GM21390 (cell line): ENCODE results near the gene GPX8.
A peak's percentile ranks its signal among the peaks of the same experiment; 100 is the strongest.

Source experiments
- ATAC-seq: cut with Tn5 transposase; IDR thresholded peaks from one replicate; pipeline ENCODE4 v1.9.1; 2021; ENCODE audit not compliant: unreplicated experiment

The GPX8 gene

DNA sequence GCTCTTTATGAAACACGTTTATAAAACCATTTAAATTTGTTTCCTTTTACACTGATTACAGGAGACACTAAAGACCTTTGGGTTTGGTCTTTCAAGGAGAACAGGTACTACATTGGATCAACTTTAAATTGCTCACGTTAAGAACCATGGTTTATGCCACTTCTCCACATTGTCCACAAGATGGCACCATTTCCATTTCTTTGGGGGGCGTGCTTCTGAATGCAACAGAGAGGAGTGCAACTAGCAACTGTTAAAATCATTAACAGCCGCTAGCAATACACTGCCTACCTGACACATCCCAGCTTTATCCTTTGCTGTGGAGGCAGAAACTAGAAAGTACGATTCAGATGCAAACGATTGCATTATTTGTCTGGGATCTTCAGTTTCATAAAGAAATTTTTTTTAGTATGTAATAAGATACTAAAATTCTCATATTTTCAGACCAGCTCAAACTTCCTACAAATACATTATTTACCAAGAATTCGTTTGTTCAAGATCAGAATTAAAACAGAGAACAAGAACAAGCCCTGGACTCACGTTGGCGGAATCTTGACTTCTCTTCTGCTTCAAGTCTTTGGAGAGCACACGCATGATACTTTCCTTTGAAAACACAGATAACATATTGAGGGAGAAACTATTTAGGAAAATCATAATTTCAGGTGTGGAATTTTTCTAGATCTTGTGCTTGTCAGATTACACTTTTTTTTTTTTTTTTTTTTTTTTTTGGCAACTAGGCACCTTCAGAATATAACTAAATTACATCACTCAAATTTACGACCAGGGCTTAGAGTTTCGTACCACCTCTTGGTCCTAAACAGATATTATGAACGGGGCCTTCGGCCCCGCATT, 12.3 kb downstream of the GPX8 start:
- ATAC-seq, result peak; percentile 63

DNA sequence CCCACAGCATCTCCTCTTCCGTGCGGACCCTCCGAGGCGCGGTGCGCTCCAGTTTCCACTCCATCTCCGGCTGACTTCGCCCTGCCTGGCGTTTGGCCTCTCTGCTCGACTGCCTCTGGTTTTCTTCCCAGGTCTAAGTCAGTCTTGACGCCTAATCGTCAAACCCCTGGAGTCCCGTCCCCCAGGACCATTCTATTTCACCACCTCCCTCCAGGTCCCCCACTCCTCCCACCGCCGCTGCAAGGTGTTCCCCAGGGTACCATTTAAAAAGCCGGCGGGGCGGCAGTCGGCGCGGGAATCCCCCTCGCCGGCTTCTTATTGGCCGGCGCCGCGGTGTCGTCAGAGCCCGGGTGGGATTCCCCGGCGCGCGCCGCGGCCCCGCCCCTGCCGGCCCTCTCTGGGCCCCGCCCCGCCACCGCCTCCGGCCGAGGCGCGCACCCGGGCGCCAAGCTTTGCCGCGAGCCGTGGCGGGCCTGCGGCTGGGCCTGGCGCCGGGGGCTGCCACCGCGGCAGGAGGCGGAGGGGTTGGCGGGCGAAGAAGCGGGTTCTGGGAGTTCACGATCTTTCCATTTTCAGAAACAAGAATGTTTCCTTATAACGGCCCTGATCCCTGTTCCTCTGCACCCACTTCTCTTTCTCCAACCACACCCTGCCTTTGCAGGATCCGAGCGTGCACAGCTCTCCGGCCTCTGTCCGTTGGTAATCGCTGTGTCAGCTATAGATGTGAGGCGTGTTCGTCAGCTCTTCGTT, 13.1 kb downstream of the GPX8 start, which contains the start of gene CDC20B:
TSS of gene CDC20B (minus strand) at position 241 of the 750 bp plus-strand sequence. CDS start at position 64, 177 bp downstream.
- ATAC-seq, result peak; percentile 89

DNA sequence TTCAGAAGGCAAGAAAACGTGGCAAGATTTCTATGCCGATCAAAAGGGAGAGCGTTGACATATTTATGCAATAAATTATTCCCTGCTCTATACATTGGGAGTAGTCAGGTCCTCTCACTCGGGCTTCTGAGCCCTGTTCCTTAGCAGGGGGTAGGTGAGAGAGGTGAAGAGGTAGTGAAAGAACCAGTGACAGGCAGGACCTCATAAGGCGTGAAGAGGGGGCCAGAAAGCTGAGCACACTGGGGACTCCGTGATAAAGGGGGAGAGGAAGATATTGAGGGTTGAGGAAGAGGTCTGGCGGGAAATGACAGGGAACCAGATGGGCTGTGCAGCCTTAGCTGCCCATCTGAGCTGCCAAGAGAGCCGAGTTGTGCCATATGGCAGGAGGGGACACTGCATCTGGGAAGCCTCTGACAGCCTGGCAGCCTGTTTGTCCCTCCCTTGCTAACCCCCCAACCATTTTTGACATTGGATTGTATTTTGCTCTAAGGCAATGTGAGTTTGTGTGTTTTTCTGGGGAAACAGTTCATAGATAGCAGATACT, 13.8 kb downstream of the GPX8 start:
- peak; percentile 8 for ATAC-seq

DNA sequence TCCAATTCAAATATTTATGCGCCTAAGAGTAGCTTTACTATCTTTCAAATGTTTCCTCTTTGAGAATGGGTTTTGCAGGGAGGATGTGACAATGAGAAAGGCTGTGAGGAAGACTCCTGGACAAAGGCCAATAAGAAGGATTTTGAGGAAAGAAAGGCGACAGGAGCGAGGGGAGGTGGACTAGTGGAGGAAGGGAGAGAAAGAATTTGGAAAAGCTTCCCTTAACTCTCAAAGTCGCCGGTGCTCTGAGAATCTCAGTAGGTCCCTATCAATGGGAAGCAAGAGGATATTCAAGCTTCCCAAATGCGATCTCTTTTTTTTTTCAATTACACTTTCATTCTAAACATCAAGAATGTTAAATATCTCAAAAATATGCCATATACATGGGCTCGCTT, 15.8 kb downstream of the GPX8 start:
- no peak for ATAC-seq

DNA sequence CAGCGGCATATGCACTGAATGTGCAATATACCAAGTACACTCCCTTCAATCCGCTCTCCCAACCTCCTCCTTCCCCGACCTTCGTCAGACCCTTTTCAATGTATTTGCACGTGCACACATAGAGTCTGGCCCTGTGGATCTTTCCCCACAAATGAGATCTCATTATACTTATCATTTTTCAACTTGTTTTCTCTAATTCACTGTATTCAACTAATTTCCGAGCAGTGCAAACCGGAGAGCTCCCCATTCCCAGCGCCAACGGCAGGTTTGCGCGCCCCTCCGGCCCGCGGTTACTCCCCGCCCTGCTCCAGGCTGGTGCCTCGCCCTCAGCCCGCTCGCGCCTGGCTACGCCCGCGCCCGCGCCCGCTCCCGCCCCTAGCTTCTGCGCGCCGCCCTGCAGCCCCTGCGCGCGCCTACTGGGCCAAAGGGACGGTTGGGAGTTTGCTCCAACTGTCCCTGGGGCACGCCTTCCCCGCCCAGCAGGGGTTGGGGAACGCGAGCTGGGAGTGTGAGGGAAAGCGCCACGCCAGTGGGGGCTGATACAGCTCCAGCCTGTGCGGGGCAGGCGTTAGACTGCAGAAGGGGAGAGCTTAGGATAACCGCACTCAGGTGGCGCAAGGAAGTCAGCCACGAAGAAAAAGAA, 16.3 kb downstream of the GPX8 start:
- ATAC-seq, result no peak

DNA sequence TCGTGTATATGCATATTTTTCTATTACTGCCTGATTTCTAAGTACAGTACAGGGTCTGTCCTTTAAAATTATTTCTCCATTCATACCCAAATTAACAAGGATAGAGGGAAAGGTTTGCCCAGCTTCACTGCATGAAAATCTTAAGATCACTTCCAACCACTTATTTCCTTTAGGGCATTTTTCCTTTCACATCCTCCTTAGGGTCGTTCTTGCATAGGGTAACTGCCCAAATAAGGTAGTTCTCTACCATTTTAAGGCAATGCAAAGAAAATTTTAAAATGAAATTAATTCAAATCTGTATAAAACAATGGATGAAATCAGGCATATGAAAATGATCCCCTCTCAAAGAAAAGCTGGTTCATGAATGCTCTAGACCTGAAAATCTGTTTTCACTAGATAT, 17.1 kb downstream of the GPX8 start:
- no peak for ATAC-seq

DNA sequence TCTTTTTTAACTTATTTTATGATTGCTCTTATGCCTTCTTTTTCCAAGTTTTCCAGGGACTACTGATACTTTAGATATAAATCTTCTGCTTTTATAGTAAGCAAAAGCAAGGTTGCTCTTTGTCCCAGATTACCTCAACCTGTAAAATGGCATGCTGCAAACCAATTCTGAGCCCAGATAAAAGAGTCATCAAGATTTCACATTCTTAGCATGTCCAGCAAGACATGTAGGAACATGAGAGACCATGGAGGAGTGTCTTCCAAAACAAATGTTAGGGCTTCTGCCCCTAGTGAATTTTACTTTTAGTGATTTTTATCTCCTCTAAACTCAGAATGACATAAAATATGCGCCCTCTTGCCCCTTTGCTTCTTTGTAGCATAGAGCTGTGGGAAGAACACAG, 20.0 kb downstream of the GPX8 start:
- ATAC-seq, result no peak

DNA sequence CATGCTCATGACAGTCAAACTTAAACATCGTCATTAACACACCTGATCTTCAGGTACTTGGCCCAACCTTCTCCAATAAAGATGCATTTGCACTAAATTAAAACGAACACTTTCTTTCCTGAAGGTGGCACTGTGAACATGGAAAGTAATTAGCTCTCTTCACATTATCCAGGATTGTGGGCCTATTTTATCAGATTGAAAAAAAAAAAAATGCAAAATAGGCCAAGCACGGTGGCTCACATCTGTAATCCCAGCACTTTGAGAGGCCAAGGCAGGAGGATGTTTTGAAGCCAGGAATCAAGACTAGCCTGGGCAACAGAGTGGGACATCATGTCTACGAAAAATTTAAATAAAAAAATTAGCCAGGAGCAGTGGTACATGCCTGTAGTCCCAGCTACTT, 27.4 kb downstream of the GPX8 start:
- no peak for ATAC-seq

DNA sequence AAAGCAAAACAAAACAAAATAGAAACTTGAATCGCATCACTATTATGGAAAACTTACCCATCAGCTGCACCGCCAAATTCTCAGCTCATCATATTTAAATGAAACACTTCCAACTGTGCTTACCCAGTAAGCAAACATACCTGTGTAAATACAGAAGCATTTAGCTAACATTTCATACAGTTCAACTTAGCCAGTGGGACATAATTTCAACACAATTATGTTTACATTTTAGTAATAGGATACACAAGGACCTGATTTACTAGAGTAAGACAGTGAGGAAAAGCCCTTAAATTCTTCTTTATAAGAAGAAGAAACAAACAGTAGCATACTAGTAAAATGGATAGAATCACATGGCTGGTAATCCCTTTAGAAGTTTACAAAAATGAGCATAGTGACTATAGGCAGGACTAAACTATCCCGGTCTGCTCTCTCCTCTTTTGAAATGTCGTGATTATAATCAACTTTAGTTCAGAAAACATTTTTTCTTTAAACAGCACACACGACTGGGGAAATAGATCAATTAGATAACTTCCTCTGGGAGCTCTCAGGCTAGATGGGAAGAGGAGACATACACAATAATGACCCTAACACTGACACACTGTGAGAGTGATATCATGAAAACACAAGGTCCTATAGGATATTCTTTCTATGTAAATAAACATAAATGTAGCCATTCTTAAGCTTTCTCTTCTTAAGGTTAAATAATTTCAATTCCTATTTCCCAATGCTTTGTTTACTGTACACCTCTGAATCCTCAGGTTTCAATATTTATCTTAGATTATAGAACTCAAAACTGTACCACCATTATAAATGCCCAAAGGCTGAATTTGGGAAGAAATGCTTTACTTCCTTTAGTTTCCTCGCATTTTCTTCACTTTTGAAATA, 28.9 kb downstream of the GPX8 start:
- ATAC-seq, result no peak

DNA sequence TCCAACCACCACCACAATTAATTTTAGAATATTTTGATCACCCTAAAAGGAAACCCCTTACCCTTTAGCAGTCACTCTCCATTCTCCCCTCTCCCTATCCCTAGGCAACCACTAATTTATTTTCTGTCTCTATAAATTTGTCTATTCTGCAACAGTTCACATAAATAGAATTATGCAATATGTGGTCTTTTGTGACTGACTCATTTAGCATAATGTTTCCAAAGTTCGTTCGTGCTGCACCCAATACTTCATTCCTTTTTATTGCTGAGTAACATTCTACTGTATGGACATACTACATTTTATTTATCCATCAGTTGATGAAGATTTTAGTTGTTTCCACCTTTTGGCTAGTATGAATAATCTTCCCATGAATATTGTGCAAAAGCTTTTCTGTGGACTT, 31.2 kb downstream of the GPX8 start:
- no peak for ATAC-seq

DNA sequence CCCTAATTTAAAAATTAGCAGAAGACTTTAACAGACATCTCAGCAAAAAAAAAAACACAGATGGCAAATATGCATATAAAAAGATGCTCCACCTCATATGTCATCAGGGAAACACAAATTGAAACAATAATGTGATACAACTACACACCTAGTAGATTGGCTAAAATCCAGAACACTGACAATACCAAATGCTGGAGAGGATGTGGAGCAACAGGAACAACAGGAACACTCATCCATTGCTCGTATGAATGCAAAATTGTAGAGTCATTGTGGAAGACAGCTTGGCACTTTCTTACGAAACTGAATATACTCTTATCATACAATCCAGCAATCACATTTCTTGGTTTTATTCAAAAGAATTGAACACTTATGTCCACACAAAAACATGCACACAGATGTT, 45.0 kb downstream of the GPX8 start:
- ATAC-seq, result no peak

DNA sequence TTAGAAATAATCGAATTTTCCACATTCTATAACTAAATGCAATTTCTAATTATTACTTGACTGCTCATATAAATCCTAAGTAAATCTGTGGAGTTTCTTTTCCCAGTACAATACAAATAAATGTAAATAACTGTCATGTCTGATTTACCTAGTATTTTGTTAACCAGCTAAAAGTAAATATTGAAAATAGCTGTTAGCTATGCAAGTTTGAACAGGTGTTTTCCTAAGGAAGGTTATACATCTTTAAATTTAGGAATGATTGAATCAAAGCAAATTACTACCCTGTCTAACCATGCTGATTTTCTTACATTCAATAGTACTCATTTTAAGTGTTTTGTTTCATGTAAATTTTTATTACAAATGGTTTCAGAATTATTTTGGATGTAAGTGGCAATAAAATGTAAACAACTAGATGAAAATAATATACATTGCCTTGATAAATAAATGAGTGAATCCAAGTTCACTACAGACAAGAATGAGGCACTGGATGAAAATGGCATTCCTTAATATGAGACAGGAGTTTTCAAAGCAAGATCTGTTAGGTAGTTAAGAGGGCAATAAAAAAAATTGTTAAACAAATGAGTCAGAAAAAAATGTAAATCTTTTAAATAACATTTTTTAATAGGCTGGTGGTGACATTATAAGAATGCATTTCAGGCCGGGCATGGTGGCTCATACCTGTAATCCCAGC, 51.4 kb downstream of the GPX8 start:
- no peak for ATAC-seq
